K562 (cell line): ENCODE data around the gene TMEM179. TPM values are rescaled to one million over a fixed set of nuclear protein-coding genes. Genes with fewer than 3 reads are reported as not detected.

Source experiments
- ATF1 ChIP-seq, 2 experiments: fragments of 450-650 bp in 1 of 2; IDR thresholded peaks; 2 replicates each; pipeline ENCODE4 v1.6.1; 2016; ENCODE audit warnings: missing compliant biosample characterization in 1 of 2, missing genetic modification characterization in 1 of 2
- BRF2 ChIP-seq: IDR thresholded peaks from 3 replicates; pipeline ENCODE4 v1.6.1; 2011; ENCODE audit warnings: borderline replicate concordance, mild to moderate bottlenecking; ENCODE audit not compliant: insufficient read length, insufficient read depth
- CSDE1 ChIP-seq, 2 experiments: fragments of 450-650 bp; IDR thresholded peaks; 2 replicates each; pipeline ENCODE4 v1.6.1; 2016; ENCODE audit warnings: mild to moderate bottlenecking in 1 of 2
- L3MBTL2 ChIP-seq: fragments of 450-650 bp; IDR thresholded peaks from 2 replicates; pipeline ENCODE4 v1.6.1; 2016; ENCODE audit warnings: mild to moderate bottlenecking, moderate library complexity
- MAFF ChIP-seq: IDR thresholded peaks from 2 replicates; pipeline ENCODE4 v1.6.1; 2012; ENCODE audit warnings: low read length, improper control_type of control experiment
- MBD1 ChIP-seq: fragments of 250-450 bp; sonication (Bioruptor Pico); IDR thresholded peaks from 2 replicates; pipeline ENCODE4 v1.8.0; 2022; ENCODE audit warnings: inconsistent platforms
- NR0B1 ChIP-seq: fragments of 450-650 bp; IDR thresholded peaks from one replicate; pipeline ENCODE4 v1.6.1; 2018; ENCODE audit warnings: mild to moderate bottlenecking, moderate library complexity; ENCODE audit not compliant: partially characterized antibody
- NR4A1 ChIP-seq, 2 experiments: fragments of 250-450 bp in 1 of 2; fragments of 450-650 bp in 1 of 2; sonication (Bioruptor Pico) in 1 of 2; IDR thresholded peaks; 2 replicates each; pipeline versions ENCODE4 v1.4.0 to v1.6.1; 2016 to 2020; ENCODE audit warnings: mild to moderate bottlenecking in 2 of 2, missing compliant biosample characterization in 1 of 2, missing genetic modification characterization in 1 of 2, moderate library complexity in 1 of 2
- SNIP1 ChIP-seq: fragments of 450-650 bp; IDR thresholded peaks from 2 replicates; pipeline ENCODE4 v1.7.1; 2017; ENCODE audit warnings: low read depth, mild to moderate bottlenecking
- SOX6 ChIP-seq: fragments of 450-650 bp; IDR thresholded peaks from 2 replicates; pipeline ENCODE4 v1.6.1; 2014; ENCODE audit warnings: mild to moderate bottlenecking
- ZEB2 ChIP-seq: fragments of 450-650 bp; IDR thresholded peaks from 2 replicates; pipeline ENCODE4 v1.6.1; 2016
- ZFP36 ChIP-seq: fragments of 150-350 bp; IDR thresholded peaks from 2 replicates; pipeline ENCODE4 v1.6.1; 2018; ENCODE audit warnings: low read length, low read depth; ENCODE audit not compliant: partially characterized antibody
- ZFX ChIP-seq: sonication (generic); formaldehyde crosslinking; IDR thresholded peaks from 2 replicates; pipeline ENCODE4 v1.8.0; 2022; ENCODE audit warnings: mild to moderate bottlenecking, missing genetic modification reagents, moderate library complexity
- polyA plus RNA-seq, 8 experiments: library from polyadenylated mRNA; depleted of rRNA in 4 of 8; stranded (reverse) in 5 of 8; unstranded in 3 of 8; fragments of >200 nt; fragmentation: Nextera tagmentation in 2 of 8; fragmentation: Illumina TruSeq in 1 of 8; extraction: Ambion mirVana in 2 of 8; extraction: Trizol in 1 of 8; gene quantifications; 2 replicates each; pipeline versions ENCODE4 v1.2.1 to v1.2.3, GENCODE V29; 2011 to 2014; ENCODE audit warnings: inconsistent platforms in 1 of 8, missing spikeins in 1 of 8
- total RNA-seq, 7 experiments: library from RNA; depleted of rRNA in 6 of 7; stranded (reverse); fragments of >200 nt in 6 of 7; fragmentation: Illumina TruSeq in 2 of 7; extraction: Trizol in 2 of 7; gene quantifications; 2 replicates each; pipeline versions ENCODE4 v1.2.1 to v1.2.3, GENCODE V29; 2011 to 2021; ENCODE audit warnings: low replicate concordance in 1 of 7
- TF ChIP-seq, protein P1 (sequence below): IDR thresholded peaks from 2 replicates; pipeline ENCODE4 v1.6.1; 2011; ENCODE audit warnings: borderline replicate concordance, low read depth, mild to moderate bottlenecking, moderate library complexity, low read length; ENCODE audit not compliant: insufficient read depth, poor library complexity, severe bottlenecking
- TF ChIP-seq, protein P2 (sequence below): sonication (generic); formaldehyde crosslinking; IDR thresholded peaks from 2 replicates; pipeline ENCODE4 v1.8.0; 2023; ENCODE audit warnings: missing genetic modification reagents, mild to moderate bottlenecking, borderline replicate concordance

The TMEM179 gene
- total and polyA plus RNA-seq, 9 of the 15 experiments (the other 6 are each of a cell fraction or from before 2014, with no cell fraction given), result not detected

GRCh38 chr14:104582662-104583061 lies 21.9 kb downstream of the TMEM179 start (continued):
- TF ChIP-seq, protein P1, sequence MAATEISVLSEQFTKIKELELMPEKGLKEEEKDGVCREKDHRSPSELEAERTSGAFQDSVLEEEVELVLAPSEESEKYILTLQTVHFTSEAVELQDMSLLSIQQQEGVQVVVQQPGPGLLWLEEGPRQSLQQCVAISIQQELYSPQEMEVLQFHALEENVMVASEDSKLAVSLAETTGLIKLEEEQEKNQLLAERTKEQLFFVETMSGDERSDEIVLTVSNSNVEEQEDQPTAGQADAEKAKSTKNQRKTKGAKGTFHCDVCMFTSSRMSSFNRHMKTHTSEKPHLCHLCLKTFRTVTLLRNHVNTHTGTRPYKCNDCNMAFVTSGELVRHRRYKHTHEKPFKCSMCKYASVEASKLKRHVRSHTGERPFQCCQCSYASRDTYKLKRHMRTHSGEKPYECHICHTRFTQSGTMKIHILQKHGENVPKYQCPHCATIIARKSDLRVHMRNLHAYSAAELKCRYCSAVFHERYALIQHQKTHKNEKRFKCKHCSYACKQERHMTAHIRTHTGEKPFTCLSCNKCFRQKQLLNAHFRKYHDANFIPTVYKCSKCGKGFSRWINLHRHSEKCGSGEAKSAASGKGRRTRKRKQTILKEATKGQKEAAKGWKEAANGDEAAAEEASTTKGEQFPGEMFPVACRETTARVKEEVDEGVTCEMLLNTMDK, result no peak
- TF ChIP-seq NR4A1 (CRISPR knock-in tag; IDR thresholded peaks at IDR 0.05) (no peak), NR4A1 (tag; IDR thresholded peaks at IDR 0.05) (no peak), SNIP1 (no peak), ZFX (CRISPR knock-in tag) (peak; percentile 82), L3MBTL2 (peak; percentile 80), SOX6 (0 out of 2 replicates have a peak, but pooled peaks have one; percentile 16), NR0B1 (no peak), BRF2 (no peak), ZEB2 (no peak), ATF1 (CRISPR knock-in tag; IDR thresholded peaks at IDR 0.05) (no peak), ATF1 (tag; IDR thresholded peaks at IDR 0.05) (no peak), CSDE1 (IDR thresholded peaks at IDR 0.05) (no peak), MAFF (no peak), MBD1 (CRISPR knock-in tag) (no peak), ZFP36 (peak; percentile 48)
- TF ChIP-seq, protein P2, sequence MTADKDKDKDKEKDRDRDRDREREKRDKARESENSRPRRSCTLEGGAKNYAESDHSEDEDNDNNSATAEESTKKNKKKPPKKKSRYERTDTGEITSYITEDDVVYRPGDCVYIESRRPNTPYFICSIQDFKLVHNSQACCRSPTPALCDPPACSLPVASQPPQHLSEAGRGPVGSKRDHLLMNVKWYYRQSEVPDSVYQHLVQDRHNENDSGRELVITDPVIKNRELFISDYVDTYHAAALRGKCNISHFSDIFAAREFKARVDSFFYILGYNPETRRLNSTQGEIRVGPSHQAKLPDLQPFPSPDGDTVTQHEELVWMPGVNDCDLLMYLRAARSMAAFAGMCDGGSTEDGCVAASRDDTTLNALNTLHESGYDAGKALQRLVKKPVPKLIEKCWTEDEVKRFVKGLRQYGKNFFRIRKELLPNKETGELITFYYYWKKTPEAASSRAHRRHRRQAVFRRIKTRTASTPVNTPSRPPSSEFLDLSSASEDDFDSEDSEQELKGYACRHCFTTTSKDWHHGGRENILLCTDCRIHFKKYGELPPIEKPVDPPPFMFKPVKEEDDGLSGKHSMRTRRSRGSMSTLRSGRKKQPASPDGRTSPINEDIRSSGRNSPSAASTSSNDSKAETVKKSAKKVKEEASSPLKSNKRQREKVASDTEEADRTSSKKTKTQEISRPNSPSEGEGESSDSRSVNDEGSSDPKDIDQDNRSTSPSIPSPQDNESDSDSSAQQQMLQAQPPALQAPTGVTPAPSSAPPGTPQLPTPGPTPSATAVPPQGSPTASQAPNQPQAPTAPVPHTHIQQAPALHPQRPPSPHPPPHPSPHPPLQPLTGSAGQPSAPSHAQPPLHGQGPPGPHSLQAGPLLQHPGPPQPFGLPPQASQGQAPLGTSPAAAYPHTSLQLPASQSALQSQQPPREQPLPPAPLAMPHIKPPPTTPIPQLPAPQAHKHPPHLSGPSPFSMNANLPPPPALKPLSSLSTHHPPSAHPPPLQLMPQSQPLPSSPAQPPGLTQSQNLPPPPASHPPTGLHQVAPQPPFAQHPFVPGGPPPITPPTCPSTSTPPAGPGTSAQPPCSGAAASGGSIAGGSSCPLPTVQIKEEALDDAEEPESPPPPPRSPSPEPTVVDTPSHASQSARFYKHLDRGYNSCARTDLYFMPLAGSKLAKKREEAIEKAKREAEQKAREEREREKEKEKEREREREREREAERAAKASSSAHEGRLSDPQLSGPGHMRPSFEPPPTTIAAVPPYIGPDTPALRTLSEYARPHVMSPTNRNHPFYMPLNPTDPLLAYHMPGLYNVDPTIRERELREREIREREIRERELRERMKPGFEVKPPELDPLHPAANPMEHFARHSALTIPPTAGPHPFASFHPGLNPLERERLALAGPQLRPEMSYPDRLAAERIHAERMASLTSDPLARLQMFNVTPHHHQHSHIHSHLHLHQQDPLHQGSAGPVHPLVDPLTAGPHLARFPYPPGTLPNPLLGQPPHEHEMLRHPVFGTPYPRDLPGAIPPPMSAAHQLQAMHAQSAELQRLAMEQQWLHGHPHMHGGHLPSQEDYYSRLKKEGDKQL, result no peak
